Heart left ventricle (tissue), 16 donors: ENCODE results near the gene PLEKHD1. TPM values are rescaled to one million over a fixed set of nuclear protein-coding genes. Genes with fewer than 3 reads are reported as not detected.
"Not testable (repeated sequence)": the region's sequence is repeated elsewhere in the genome, so short reads cannot be mapped to it uniquely, and the experiment has no call there.

Source experiments
- ATAC-seq, 4 donors: fragments of 200-7000 bp; cut with Tn5 transposase; one replicate each; pipeline ENCODE4 v1.9.1; 2020 to 2022; ENCODE audit warnings: moderate library complexity in 4 of 4, mild to moderate bottlenecking in 3 of 4, moderate number of reproducible peaks in 1 of 4
- DNase-seq, 5 donors: peaks; one replicate each; pipeline ENCODE4 v3.0.0-alpha.2; 2020
- H3K27ac ChIP-seq, 12 donors: fragments of 200-600 bp; sonication (generic) in 4 of 12; one replicate each; pipeline versions ENCODE4 v1.5.0 to v1.8.0; 2016 to 2022; ENCODE audit warnings: mild to moderate bottlenecking in 2 of 12
- H3K27me3 ChIP-seq, 9 donors: fragments of 200-600 bp; sonication (generic) in 2 of 9; one replicate each; pipeline versions ENCODE4 v1.5.1 to v1.8.0; 2016 to 2022; ENCODE audit warnings: mild to moderate bottlenecking in 3 of 9
- H3K36me3 ChIP-seq, 9 donors: fragments of 200-600 bp; sonication (generic) in 2 of 9; one replicate each; pipeline versions ENCODE4 v1.5.0 to v1.8.0; 2018 to 2022; ENCODE audit warnings: mild to moderate bottlenecking in 2 of 9
- H3K4me1 ChIP-seq, 12 donors: fragments of 200-600 bp; sonication (generic) in 4 of 12; one replicate each; pipeline versions ENCODE4 v1.5.0 to v1.8.0; 2016 to 2022; ENCODE audit warnings: mild to moderate bottlenecking in 3 of 12
- H3K4me3 ChIP-seq, 12 donors: fragments of 200-600 bp; sonication (generic) in 4 of 12; one replicate each; pipeline versions ENCODE4 v1.5.0 to v1.8.0; 2017 to 2022; ENCODE audit warnings: mild to moderate bottlenecking in 9 of 12, moderate library complexity in 4 of 12
- H3K9me3 ChIP-seq, 12 donors: fragments of 200-600 bp; sonication (generic) in 4 of 12; one replicate each; pipeline versions ENCODE4 v1.5.0 to v1.8.0; 2016 to 2022; ENCODE audit warnings: mild to moderate bottlenecking in 1 of 12
- POLR2A ChIP-seq, 2 donors: fragments of 450-650 bp; IDR thresholded peaks; one replicate each; pipeline ENCODE4 v1.6.1; 2017; ENCODE audit warnings: antibody characterized with exemption in 2 of 2, mild to moderate bottlenecking in 2 of 2, moderate library complexity in 2 of 2
- WGBS, 4 donors: extraction: QIAGEN DNeasy Blood & Tissue Kit in 2 of 4; methylation state at CpG; one replicate each; pipeline versions ENCODE4 v1.1.5 to v1.1.7; 2013 to 2018; 5-methylcytosine and 5-hydroxymethylcytosine counted together
- intact Hi-C, 10 donors: fragments of 100-400 bp; cut with DNase I; formaldehyde crosslinking; loops; one replicate each; pipeline versions ENCODE4 v1.11.1 to v1.14.2; 2022
- polyA plus RNA-seq, 2 donors: library from polyadenylated mRNA; stranded (reverse); fragments of 200-250 nt; gene quantifications; one replicate each; pipeline ENCODE4 v1.2.3, GENCODE V29; 2013
- total RNA-seq, 9 donors: library from RNA; depleted of rRNA in 2 of 9; stranded (reverse); fragments of >200 nt in 2 of 9; fragmentation: NEBNext Ultra II Directional in 3 of 9; extraction: Animal tissue kit (Norgen Biotek cat#: 25700) in 3 of 9; gene quantifications; one replicate each; pipeline versions ENCODE4 v1.1.0 to v1.2.4, GENCODE V29; 2016 to 2023
- TF ChIP-seq, protein P1 (sequence below), 12 donors: fragments of 200-600 bp; sonication (generic) in 4 of 12; IDR thresholded peaks; one replicate each; pipeline versions ENCODE4 v1.5.0 to v1.8.0; 2018 to 2022; ENCODE audit warnings: antibody characterized with exemption in 12 of 12, mild to moderate bottlenecking in 5 of 12
- donor health status: ischemic (EF 13 %, LVEDD 7.1; RV severe dilation, severe dysfunction).
- donor health status: healthy with polysubstance abuse.
- donor health status: DM: no; HTN: yes; CAD: no.
- donor health status: DM: no; HTN: no; CAD: no.
- donor health status: ischemic (EF 25% LVEDD 6.9; RV normal size, moderate dysfunction).
- donor health status: ischemic (EF 25% LVEDD 5.7; RV mildly dilated, moderate dysfunction).
- donor health status: healthy.
- donor health status: DM: yes; HTN: yes; CAD: no.
- donor health status: ischemic (EF 35%, LVEDD 5.7; RV mildly dilated, moderate dysfunction).
- donor health status: nonischemic (EF 11% LVEDD 7.7; RV severe dilation, severe dysfunction).
- donor health status: DM: yes; HTN: yes; CAD: no.
- donor health status: PGD.
- donor health status: ischemic (EF 29% LVEDD 5.4; RV normal size, mild dysfunction).
- donor health status: nonischemic (EF 23%, LVEDD 6.1; RV moderate dilation, normal function).

The PLEKHD1 gene
- total and polyA plus RNA-seq, 11 donors, result 0.04 to 0.45 (median 0.12) TPM; not detected in 4

GRCh38 chr14:69473946-69474345 lies 10.6 kb upstream of the PLEKHD1 start:
- H3K27ac ChIP-seq, result no peak overlapping the region
- ATAC-seq (no peak), DNase-seq (no peak)
- WGBS, 4 donors, result 70 to 93% (median 89%) methylated on average over 3 of the region's 3 CpGs
- no peak for TF ChIP-seq POLR2A (IDR thresholded peaks at IDR 0.05)
- TF ChIP-seq, protein P1, sequence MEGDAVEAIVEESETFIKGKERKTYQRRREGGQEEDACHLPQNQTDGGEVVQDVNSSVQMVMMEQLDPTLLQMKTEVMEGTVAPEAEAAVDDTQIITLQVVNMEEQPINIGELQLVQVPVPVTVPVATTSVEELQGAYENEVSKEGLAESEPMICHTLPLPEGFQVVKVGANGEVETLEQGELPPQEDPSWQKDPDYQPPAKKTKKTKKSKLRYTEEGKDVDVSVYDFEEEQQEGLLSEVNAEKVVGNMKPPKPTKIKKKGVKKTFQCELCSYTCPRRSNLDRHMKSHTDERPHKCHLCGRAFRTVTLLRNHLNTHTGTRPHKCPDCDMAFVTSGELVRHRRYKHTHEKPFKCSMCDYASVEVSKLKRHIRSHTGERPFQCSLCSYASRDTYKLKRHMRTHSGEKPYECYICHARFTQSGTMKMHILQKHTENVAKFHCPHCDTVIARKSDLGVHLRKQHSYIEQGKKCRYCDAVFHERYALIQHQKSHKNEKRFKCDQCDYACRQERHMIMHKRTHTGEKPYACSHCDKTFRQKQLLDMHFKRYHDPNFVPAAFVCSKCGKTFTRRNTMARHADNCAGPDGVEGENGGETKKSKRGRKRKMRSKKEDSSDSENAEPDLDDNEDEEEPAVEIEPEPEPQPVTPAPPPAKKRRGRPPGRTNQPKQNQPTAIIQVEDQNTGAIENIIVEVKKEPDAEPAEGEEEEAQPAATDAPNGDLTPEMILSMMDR (IDR thresholded peaks at IDR 0.05), result no peak
- H3K9me3 ChIP-seq, result no peaks in the 10 kb centered on the region
- no peaks in the 10 kb centered on the region for H3K36me3 ChIP-seq
- H3K4me1 ChIP-seq, result no peaks in the 10 kb centered on the region
- intact Hi-C loops, result no loop called here
- H3K27me3 ChIP-seq, result no peaks in the 10 kb centered on the region
- no peak overlapping the region for H3K4me3 ChIP-seq

DNA sequence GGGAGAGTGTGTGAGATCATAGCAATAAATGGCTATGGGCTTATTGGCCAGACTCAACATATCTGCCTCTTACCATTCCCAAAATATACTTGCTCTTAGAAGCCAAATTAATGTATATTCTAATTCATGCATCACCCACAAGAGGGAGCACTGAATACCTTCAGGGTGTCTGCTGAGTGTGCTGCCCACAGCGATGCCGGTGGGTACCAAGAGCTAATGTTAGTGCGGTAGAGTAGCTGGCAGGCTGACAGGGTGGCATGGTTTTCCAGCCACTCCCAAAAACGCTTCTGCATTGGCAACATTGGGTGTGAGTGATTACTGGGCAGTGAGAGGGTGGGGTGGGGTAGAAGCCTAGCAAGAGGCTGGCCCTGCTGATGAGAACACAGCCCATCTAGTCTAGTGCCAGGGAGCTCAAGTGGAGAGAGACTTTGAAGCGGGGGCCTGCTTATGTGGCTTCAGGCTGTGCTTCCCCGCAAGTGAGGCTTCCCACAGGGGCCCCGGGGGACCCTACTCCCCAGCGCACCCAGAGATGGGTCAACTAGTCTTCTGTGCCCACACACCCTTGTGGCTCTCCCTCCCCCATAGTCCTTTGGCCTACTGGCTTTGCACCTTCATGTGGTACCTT lies 9.2 kb upstream of the PLEKHD1 start:
- no peaks in the 10 kb centered on the region for H3K9me3 ChIP-seq
- H3K27me3 ChIP-seq, result no peaks in the 10 kb centered on the region
- DNase-seq (no peak), ATAC-seq (peak in 1 of 4 donors; percentile 38)
- H3K4me1 ChIP-seq, result no peaks in the 10 kb centered on the region
- no peak overlapping the region for H3K27ac ChIP-seq
- 63 to 68% (median 66%) methylated on average over 8 of the region's 8 CpGs for WGBS, 4 donors
- H3K36me3 ChIP-seq, result no peaks in the 10 kb centered on the region
- TF ChIP-seq, protein P1 (IDR thresholded peaks at IDR 0.05), result peak in 7 of 12 donors; percentile 4 to 38 (median 29)
- no peak for TF ChIP-seq POLR2A (IDR thresholded peaks at IDR 0.05)
- intact Hi-C loops, result no loop called here
- H3K4me3 ChIP-seq, result no peak overlapping the region

GRCh38 chr14:69476824-69477450 lies 7.6 kb upstream of the PLEKHD1 start:
- H3K4me1 ChIP-seq, H3K4me3 ChIP-seq, ATAC-seq, intact Hi-C loops, DNase-seq, H3K27ac ChIP-seq, H3K27me3 ChIP-seq, H3K9me3 ChIP-seq, H3K36me3 ChIP-seq: not testable (repeated sequence)
- WGBS, 4 donors, result 87 to 98% (median 92%) methylated on average over 5 of the region's 5 CpGs
- TF ChIP-seq, protein P1 (IDR thresholded peaks at IDR 0.05), result peak in 4 of 12 donors; percentile 7 to 17 (median 9)

DNA sequence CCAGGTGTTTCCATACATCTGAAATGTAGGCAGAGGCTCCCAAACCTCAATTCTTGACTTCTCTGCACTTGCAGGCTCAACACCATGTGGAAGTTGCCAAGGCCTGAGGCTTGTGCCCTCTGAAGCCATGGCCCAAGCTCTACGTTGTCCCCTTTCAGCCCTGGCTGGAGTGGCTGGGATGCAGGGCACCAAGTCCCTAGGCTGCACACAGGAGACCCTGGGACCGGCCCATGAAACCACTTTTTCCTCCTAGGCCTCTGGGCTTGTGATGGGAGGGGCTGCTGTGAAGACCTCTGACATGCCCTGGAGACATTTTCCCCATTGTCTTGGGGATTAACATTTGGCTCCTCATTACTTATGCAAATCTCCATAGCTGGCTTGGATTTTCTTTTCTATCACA lies 6.5 kb upstream of the PLEKHD1 start:
- DNase-seq, H3K4me1 ChIP-seq, H3K27ac ChIP-seq, H3K36me3 ChIP-seq, H3K4me3 ChIP-seq, intact Hi-C loops, H3K9me3 ChIP-seq, ATAC-seq: not testable (repeated sequence)
- H3K27me3 ChIP-seq, result peaks cover 0 to 10% (median 0%) of the 10 kb centered on the region in 9 donors
- WGBS, 4 donors, result 52 to 97% (median 89%) methylated on average over 2 of the region's 2 CpGs
